NCI-H2171 treated with DMSO at 0.1 percent for 48 hours (cell line): ENCODE results near the gene PHF10.
A peak's percentile ranks its signal among the peaks of the same experiment; 100 is the strongest.
"Not testable (repeated sequence)": the region's sequence is repeated elsewhere in the genome, so short reads cannot be mapped to it uniquely, and the experiment has no call there.

ENCODE experiments used
- DNase-seq: peaks from one replicate; lab custom pipeline; 2025; lab: John Stamatoyannopoulos, UW

Gene PHF10

GRCh38 chr6:169723200-169723909, 945 bp downstream of the PHF10 start:
- peak; percentile 47 for DNase-seq

DNA sequence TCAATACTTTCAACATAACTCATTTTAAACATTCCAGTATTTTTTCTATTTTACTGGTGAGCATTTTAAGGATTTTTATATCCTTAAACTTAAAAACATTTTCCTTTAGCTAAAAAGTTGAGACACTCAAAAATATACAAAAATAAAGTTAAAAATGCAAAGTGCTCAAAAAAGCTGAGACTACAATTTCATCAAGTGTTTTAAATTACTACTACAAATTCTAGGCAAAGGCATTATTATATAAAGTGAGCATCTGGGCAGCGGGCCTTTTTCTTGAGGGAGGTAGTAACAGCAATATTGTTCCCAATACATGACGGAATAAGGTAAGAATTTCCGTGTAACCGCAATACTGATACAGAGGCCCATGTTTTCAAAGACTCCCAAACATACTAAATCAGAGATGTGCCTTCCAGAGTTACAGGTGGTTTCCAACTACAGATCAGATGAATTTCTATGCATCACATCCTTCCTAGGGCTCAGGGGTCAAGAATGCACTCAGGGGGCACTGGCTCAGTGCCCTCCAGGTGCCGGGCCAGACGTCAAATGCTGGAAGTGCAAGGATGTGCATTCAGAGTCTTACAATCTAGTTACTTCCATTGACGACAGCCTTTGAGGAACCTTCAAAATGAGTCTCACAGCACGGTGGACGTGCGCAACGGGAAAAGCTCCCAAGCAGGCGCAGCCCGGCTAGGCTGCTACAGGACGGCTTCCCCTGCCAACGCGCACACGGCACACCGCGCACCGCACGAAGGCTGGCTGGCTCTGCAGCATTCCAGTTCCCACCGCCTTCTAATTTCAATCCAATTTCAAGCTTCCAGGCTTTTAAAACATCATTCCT, 1.7 kb downstream of the PHF10 start:
- peak; percentile 40 for DNase-seq

DNA sequence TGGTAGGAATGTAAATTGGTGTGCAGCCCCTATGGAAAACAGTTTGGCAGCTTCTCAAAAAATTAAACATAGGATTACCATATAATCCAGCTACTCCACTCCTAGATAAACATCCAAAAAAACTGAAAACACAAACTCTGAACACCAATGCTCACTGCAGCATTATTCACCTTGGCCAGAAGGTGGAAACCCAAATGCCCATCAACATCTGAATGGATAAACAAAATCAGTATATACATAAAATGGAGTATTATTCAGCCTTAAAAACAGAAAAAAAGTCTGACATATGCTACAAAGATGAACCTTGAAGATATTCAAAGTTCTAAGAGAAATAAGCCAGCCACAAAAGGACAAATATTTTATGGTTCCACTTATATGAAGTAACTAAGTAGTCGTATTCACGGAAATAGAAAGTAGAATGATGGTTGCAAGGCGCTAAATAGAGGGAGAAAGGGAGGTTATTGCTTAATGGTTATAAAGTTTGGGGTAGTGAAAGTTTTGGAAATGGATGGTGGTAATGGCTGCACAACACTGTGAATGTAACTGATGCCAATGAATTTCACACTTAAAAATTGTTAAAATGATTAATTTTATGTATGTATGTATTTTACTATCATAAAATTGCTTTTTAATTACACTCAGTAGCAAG, 4.0 kb downstream of the PHF10 start:
- no peak for DNase-seq

GRCh38 chr6:169719117-169719516, 5.2 kb downstream of the PHF10 start:
- DNase-seq = no peak

DNA sequence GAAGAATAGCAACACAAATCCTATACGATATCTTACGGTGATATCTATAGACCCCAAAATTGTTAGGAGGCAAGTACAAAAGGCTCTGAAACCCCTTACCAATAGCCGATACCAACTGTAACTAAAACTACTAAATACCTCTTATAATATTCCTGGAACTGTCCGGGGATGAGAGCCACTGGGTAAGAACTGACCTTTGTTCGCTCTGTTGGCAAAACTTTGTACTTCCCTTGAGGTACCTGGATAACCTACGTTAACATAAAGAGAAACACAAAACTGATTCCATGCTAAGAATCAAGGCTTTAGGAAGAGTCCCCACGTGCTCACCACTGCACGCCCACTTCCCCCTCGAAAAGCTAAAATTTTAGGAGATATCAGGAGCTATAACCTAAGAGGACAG, 9.7 kb downstream of the PHF10 start:
- no peak for DNase-seq

DNA sequence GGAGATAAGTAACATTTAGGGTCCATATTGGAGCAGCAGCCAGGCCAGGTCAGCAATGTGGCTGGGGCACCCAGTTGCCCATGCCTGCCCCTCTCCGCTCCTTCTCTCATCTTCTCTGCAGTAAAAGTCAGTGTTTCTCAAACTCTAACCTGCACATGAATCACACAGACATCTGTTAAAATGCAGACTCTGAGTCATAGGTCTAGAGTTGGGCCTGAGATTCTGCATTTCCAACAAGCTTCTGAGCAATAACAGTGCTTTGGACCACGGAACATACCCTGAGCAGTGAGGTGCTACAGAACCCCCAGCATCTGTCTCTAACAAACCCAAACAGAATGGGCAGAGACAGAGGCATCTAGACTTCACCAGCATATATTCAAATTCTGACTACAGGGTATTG, 10.1 kb downstream of the PHF10 start:
- no peak for DNase-seq

DNA sequence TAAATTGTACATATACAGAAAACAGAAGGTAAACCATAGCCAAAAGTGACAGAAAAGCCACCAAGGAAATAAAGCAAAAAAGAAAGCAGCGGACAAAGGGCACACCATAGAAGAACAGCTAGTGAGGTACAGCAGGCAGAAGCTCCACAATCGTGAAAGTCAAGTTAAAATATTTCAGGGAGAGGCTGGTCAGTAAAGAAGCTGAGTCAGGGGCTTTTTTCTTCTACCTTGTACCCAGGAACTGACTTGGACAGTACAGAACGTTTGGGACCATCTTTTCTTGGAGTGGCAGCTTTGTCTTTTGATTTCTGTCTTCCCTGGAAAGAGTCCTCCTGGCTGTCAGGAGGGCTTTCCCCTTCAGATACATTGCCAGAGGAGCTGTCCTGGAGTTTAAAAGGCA, 14.3 kb downstream of the PHF10 start:
- no peak for DNase-seq

GRCh38 chr6:169709293-169709692, 15.0 kb downstream of the PHF10 start:
- DNase-seq = no peak

- DNase-seq = no peak
Observed at GRCh38 chr6:169707772-169708171, 16.5 kb downstream of the PHF10 start.

DNA sequence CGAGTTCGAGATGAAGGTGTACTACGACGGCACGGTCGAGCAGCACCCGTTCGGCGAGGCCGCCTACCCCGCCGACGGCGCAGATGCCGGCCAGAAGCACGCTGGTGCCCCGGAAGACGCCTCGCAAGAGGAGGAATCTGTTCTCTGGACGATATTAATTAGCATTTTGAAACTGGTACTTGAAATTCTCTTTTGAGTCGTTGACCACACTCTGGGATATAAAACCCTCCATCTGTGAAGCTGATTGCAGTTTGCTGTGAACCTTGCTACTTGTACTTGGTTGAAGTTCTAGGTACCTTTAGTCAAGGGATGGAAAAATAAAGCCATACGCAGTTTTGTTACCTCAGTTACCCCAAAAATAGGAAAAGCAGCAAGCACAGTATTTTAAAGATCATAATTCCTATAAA, 21.5 kb downstream of the PHF10 start:
- DNase-seq = no peak

DNA sequence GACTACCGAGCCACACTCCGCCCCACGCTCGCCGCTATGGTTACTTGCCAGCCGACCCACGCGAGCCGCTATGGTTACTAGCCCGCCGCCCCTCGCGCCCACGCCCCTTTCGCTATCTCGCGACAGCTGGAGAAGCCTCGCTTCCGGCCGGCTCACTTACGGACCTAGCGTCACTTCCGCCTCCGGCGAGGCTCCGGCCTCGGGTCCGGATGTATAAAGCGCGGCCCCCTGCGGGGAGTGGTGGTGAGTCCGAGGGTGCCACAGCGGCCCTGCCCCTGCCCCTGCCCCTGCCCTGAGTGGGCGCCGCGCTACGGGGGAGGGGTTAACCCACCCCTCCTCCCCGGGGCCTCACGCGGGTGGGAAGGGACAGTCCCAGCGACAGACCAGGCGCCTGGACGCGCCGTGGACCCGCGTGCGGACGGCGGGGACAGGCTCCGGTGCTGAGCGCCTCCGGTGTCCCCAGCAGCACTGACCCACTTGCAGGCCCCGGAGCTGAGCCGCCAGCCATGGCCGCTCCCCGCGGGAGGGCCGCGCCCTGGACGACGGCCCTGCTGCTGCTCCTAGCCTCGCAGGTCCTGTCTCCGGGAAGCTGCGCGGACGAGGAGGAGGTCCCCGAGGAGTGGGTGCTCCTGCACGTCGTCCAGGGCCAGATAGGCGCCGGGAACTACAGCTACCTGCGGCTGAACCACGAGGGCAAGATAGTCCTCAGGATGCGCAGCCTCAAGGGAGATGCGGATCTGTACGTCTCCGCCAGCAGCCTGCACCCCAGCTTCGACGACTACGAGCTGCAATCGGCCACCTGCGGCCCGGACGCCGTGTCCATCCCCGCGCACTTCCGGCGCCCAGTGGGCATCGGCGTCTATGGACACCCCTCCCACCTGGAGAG, 22.1 kb downstream of the PHF10 start, which contains the start of the genes C6orf120 and WDR27:
TSS of gene C6orf120 (plus strand) at position 173 of the 886 bp plus-strand sequence. CDS start at position 507, 334 bp downstream.
TSS of gene WDR27 (minus strand) at position 76 of the 886 bp plus-strand sequence. CDS start 13,024 bp downstream, outside the sequence.
- peak; percentile 91 for DNase-seq

GRCh38 chr6:169701311-169701953, 22.9 kb downstream of the PHF10 start:
- peak; percentile 50 for DNase-seq

DNA sequence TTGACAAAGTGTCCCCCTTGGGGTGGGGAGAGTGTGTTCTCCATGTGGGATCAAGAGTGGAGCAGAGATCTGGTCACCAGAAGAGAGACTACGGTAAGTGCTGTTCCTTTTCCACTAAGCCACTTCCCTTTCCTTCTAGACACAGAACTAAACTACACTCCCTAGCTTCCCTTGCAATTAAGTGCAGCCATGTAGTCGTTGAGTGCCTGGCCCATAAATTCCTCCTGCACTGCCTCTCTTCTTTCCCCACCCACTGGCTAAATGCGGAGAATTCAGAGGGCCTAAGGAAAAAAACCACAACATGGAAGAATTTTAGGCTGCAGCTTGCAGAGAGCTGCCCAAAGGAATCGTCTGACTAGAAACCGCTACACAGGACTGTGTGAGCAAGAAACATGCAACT, 24.0 kb downstream of the PHF10 start:
- DNase-seq = no peak

DNA sequence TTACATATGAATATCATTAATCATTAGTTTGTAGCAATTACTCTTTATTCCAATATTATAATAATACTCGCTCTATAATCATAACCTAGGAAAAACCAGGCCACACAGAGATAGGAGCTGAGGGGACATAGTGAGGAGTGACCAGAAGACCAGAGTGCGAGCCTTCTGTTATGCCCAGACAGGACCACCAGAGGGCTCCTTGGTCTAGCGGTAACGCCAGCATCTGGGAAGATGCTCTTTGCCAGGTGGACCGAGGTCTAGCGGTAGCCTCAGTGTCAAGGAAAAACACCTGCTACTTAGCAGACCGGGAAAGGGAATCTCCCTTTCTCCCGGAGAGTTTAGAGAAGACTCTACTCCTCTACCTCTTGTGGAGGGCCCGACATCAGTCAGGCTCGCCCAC, 27.2 kb downstream of the PHF10 start:
- not testable (repeated sequence) for DNase-seq

DNA sequence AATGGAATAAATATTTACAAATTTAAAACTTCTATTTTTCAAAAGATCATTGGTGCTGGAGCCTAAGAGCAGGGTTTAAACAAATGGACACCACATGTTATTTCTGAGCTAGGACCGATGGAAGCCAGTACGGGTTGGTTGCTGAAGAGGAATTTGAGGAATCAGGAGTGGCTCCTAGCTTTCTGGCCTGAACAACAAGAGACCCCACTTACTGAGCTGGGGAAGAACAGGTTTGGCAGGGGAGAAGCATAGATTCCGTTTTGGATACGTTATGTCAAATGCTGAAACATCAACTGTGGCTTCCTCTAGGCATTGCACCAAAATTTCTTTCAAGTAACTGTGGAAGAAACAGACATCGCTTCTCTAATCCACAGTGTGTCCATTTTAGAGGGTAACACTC, 29.2 kb downstream of the PHF10 start:
- DNase-seq = no peak

GRCh38 chr6:169692516-169692915, 31.8 kb downstream of the PHF10 start:
- no peak for DNase-seq

DNA sequence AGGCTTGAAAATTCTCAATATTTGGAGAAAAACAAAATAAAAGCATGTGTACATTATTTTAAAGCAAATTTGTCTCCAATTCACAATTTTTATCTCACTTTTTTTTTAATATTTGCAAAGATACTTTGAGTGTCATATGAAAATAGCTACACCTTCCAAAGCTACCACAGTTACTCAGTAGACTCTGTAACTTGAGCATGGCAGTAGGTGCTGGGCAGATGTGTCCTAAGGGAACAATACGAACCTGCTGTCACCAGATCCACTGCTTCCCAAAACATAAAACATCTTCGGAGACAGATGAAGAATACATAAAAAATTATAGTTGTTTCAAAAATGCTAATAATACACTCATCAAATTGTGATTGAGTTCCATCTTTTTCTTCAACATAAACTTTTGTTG, 33.0 kb downstream of the PHF10 start:
- peak; percentile 30 for DNase-seq

- DNase-seq = no peak
Observed at GRCh38 chr6:169689287-169689686, 35.0 kb downstream of the PHF10 start.

GRCh38 chr6:169685860-169686259, 38.4 kb downstream of the PHF10 start:
- DNase-seq = no peak

DNA sequence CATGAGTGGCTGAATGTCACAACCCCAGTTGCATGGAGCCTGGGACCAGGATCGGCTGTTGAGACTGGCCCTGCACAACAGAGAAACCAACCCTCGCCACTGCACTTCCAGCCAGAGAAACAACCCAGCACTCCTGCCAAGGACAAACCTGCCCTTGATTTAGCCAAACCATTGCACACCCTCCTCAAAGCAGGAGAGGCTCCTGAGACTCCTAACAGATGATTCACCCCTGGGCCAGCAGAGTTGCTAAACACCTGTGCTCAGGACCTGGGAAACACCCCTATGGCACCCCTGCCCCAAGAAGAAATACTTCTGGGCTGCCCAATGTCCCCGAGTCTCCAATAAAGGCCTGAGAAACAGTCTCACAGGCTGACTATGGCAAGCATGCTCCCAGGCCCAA, 40.2 kb downstream of the PHF10 start:
- no peak for DNase-seq

GRCh38 chr6:169678342-169678741, 46.0 kb downstream of the PHF10 start:
- DNase-seq = no peak
